Psoas muscle (tissue), 8 donors: Measurements from ENCODE around the gene SAMD13. TPM values are rescaled to one million over a fixed set of nuclear protein-coding genes. Genes with fewer than 3 reads are reported as not detected.

Experiments used
- ATAC-seq, 4 donors: fragments of 200-7000 bp; cut with Tn5 transposase; one replicate each; pipeline ENCODE4 v1.9.1; 2020; ENCODE audit warnings: moderate library complexity in 3 of 4, mild to moderate bottlenecking in 2 of 4
- DNase-seq, 2 donors: peaks; one replicate each; pipeline ENCODE4 v3.0.0-alpha.2; 2020
- H3K27ac ChIP-seq: fragments of 200-600 bp; one replicate; pipeline ENCODE4 v1.8.0; 2022
- H3K27me3 ChIP-seq, 3 donors: fragments of 200-600 bp in 1 of 3; one replicate each; pipeline versions ENCODE4 v1.6.1 to v1.8.0; 2013 to 2022; ENCODE audit warnings: low read length in 2 of 3, mild to moderate bottlenecking in 2 of 3, moderate library complexity in 1 of 3; ENCODE audit not compliant: insufficient read depth in 3 of 3
- H3K36me3 ChIP-seq, 2 donors: fragments of 200-600 bp in 1 of 2; one replicate each; pipeline versions ENCODE4 v1.6.1 to v1.8.0; 2013 to 2022; ENCODE audit warnings: low read depth in 1 of 2, mild to moderate bottlenecking in 1 of 2, moderate library complexity in 1 of 2; ENCODE audit not compliant: insufficient read depth in 1 of 2
- H3K4me1 ChIP-seq: fragments of 200-600 bp; one replicate; pipeline ENCODE4 v1.8.0; 2022
- H3K4me3 ChIP-seq: fragments of 200-600 bp; one replicate; pipeline ENCODE4 v1.8.0; 2022; ENCODE audit warnings: mild to moderate bottlenecking
- H3K9me3 ChIP-seq: fragments of 200-600 bp; one replicate; pipeline ENCODE4 v1.8.0; 2022
- CTCF ChIP-seq: fragments of 200-600 bp; IDR thresholded peaks from one replicate; pipeline ENCODE4 v1.8.0; 2022; ENCODE audit warnings: antibody characterized with exemption
- WGBS, 3 donors: extraction: QIAGEN DNeasy Blood & Tissue Kit; methylation state at CpG; one replicate each; pipeline versions ENCODE4 v1.1.6 to v1.1.7; 2013; 5-methylcytosine and 5-hydroxymethylcytosine counted together
- intact Hi-C, 2 donors: fragments of 100-400 bp; cut with DNase I; formaldehyde crosslinking; loops; one replicate each; pipeline versions ENCODE4 v1.11.0 to v1.14.2; 2022
- polyA plus RNA-seq, 3 donors: library from polyadenylated mRNA; stranded (reverse); fragments of 200-250 nt; gene quantifications; one replicate each; pipeline ENCODE4 v1.2.3, GENCODE V29; 2013
- total RNA-seq, 4 donors: library from RNA; stranded (reverse); fragmentation: NEBNext Ultra II Directional in 2 of 4; extraction: Animal tissue kit (Norgen Biotek cat#: 25700) in 2 of 4; gene quantifications; one replicate each; pipeline versions ENCODE4 v1.2.1 to v1.2.4, GENCODE V29; 2021 to 2023
- donor health status: healthy with polysubstance abuse.
- donor health status: DM: no; HTN: no; CAD: no; lungs with moderate emphysema.
- donor health status: Bipolar disorder and iron deficiency.
- donor health status: healthy.
- donor health status: DM: yes; HTN: yes; CAD: no.
- donor health status: DM: no; HTN: no; CAD: no.
- donor health status: DM: no; HTN: no; CAD: no.
- donor health status: DM: yes; HTN: yes; CAD: no.

SAMD13 gene
- total and polyA plus RNA-seq, 7 donors: 0.53 to 6.8 (median 1.7) TPM

DNA sequence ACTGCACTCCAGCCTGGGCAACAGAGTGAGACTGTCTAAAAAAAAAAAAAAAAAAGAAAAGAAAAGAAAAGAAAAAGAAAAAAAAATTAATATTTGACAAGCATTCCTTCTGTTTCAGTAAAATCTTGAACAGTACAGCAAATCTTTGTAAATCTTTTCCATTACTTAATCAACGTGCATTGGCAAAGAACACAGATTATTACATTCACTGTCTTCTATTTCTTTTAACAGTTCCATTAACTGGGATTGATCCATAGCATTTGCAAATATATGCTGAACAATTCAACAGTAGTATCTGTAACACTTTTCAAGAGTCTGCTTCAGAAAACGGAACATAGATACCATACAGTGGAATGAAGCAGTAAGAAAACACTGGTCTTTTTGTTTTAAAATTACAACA, 9.8 kb downstream of the SAMD13 start:
- H3K4me1 ChIP-seq: no peaks in the 10 kb centered on the region
- peaks cover 5% of the 10 kb centered on the region for H3K9me3 ChIP-seq
- H3K36me3 ChIP-seq: no peaks in the 10 kb centered on the region
- H3K27me3 ChIP-seq: no peaks in the 10 kb centered on the region
- ATAC-seq (no peak), DNase-seq (no peak)
- no peak for TF ChIP-seq CTCF
- whole genome bisulfite sequencing, 3 donors: 73 to 83% (median 81%) methylated on average over 2 of the region's 2 CpGs
- H3K4me3 ChIP-seq: no peak overlapping the region
- intact Hi-C loops: loop anchor here in 1 of 2 donors (5.0 kb wide), 1 partner anchor 36 kb away; no protein-coding TSS in a partner anchor
- no peak overlapping the region for H3K27ac ChIP-seq

- intact Hi-C loops: no loop called here
- Histone ChIP-seq H3K36me3 (no peaks in the 10 kb centered on the region), H3K27me3 (no peaks in the 10 kb centered on the region), H3K9me3 (peaks cover 7% of the 10 kb centered on the region), H3K27ac (no peak overlapping the region), H3K4me3 (no peak overlapping the region), H3K4me1 (no peaks in the 10 kb centered on the region)
- ATAC-seq (no peak), DNase-seq (no peak)
- no peak for TF ChIP-seq CTCF
- WGBS, 3 donors: 86 to 90% (median 87%) methylated on average over 1 of the region's 1 CpG
Observed at GRCh38 chr1:84319662-84320061, 18.2 kb downstream of the SAMD13 start.

GRCh38 chr1:84327830-84328229, 26.3 kb downstream of the SAMD13 start:
- TF ChIP-seq CTCF: no peak
- Histone ChIP-seq H3K9me3 (no peaks in the 10 kb centered on the region), H3K27me3 (no peaks in the 10 kb centered on the region), H3K4me1 (no peaks in the 10 kb centered on the region), H3K4me3 (no peak overlapping the region), H3K27ac (no peak overlapping the region), H3K36me3 (peaks cover 0 to 11% of the 10 kb centered on the region in 2 donors)
- 80 to 88% (median 85%) methylated on average over 3 of the region's 3 CpGs for WGBS, 3 donors
- DNase-seq (no peak), ATAC-seq (no peak)
- intact Hi-C loops: no loop called here

GRCh38 chr1:84330125-84330984, 28.8 kb downstream of the SAMD13 start:
- Histone ChIP-seq H3K4me3 (no peak overlapping the region), H3K27ac (no peak overlapping the region), H3K9me3 (no peaks in the 10 kb centered on the region), H3K27me3 (no peaks in the 10 kb centered on the region), H3K36me3 (peaks cover 0 to 11% of the 10 kb centered on the region in 2 donors), H3K4me1 (no peaks in the 10 kb centered on the region)
- intact Hi-C loops: no loop called here
- TF ChIP-seq CTCF: no peak
- 91 to 94% (median 92%) methylated on average over 2 of the region's 2 CpGs for WGBS, 3 donors
- DNase-seq (no peak), ATAC-seq (no peak)
